GM13976 (cell line): ENCODE data around the gene MYMX.

Source experiments
- DNase-seq: peaks from one replicate; pipeline ENCODE4 v3.0.0; 2012; ENCODE audit warnings: low spot score
- CTCF ChIP-seq: IDR thresholded peaks from 2 replicates; pipeline ENCODE4 v1.5.1; 2012; ENCODE audit warnings: borderline replicate concordance, mild to moderate bottlenecking; ENCODE audit not compliant: insufficient read depth; ENCODE audit errors: extremely low read depth, missing control alignments, control extremely low read depth
- in situ Hi-C: fragments of 300-500 bp; cut with MboI; formaldehyde crosslinking; loops from one replicate; pipeline ENCODE4 v1.12.0; 2022; ENCODE audit warnings: low sequenced_read_pairs, mixed read lengths, inconsistent platforms; ENCODE audit not compliant: unreplicated experiment

MYMX gene

GRCh38 chr6:44254191-44255104 is 37.7 kb downstream of the MYMX start:
- no peak for DNase-seq
- no peak for TF ChIP-seq CTCF
- in situ Hi-C loops: no loop called here

- no peak for TF ChIP-seq CTCF
- DNase-seq: no peak
- in situ Hi-C loops: no loop called here
These were observed 38.5 kb downstream of the MYMX start for GRCh38 chr6:44255105-44255808.

GRCh38 chr6:44255871-44256774 is 39.4 kb downstream of the MYMX start:
- in situ Hi-C loops: no loop called here
- TF ChIP-seq CTCF: no peak
- no peak for DNase-seq

- no peak for TF ChIP-seq CTCF
- DNase-seq: no peak
- in situ Hi-C loops: no loop called here
These were observed 40.0 kb downstream of the MYMX start for GRCh38 chr6:44256775-44257024.

GRCh38 chr6:44257025-44257752 is 40.5 kb downstream of the MYMX start, which contains the start of gene SLC35B2:
Gene SLC35B2, minus strand, starts transcription at chr6:44257528. Its CDS starts 118 bp downstream, at chr6:44257410.
- peak; percentile 84 for DNase-seq
- in situ Hi-C loops: no loop called here

More at GRCh38 chr6:44257025-44257752, 40.5 kb downstream of the MYMX start, which contains the start of gene SLC35B2:
- peak; percentile 84 for TF ChIP-seq CTCF
